ENCODE results near the gene MYOM3. TPM values are rescaled to one million over a fixed set of nuclear protein-coding genes. Genes with fewer than 3 reads are reported as not detected.

The MYOM3 gene
- total and polyA plus RNA-seq, 2 of the 13 experiments (the other 11 are each of a cell fraction or from before 2014, with no cell fraction given): 5.8 to 15.3 TPM

GRCh38 chr1:24018611-24019580, 93.0 kb downstream of the MYOM3 start (continued):
- TF ChIP-seq SOX13 (IDR thresholded peaks at IDR 0.05): no peak
- peak in 1 of 2 experiments; percentile 86; a peak in 2 of 4 replicates for TF ChIP-seq SOX13 (CRISPR knock-in tag; conservative IDR thresholded peaks at IDR 0.05 in 1 of 2, IDR thresholded peaks at IDR 0.05 in 1 of 2)
- peak; percentile 87; the same call in 1 of the 3 replicates for TF ChIP-seq MXI1 (IDR thresholded peaks at IDR 0.05; ENCODE audit: borderline replicate concordance, low read depth, low read length)
- TF ChIP-seq ZNF296 (CRISPR knock-in tag; conservative IDR thresholded peaks at IDR 0.05): no peak
- no peak for TF ChIP-seq ZFP82 (CRISPR knock-in tag; IDR thresholded peaks at IDR 0.05; ENCODE audit: borderline replicate concordance)
- TF ChIP-seq CEBPZ (IDR thresholded peaks at IDR 0.05; ENCODE audit: low read length): no peak
- TF ChIP-seq ZGPAT (CRISPR knock-in tag; IDR thresholded peaks at IDR 0.05): peak; percentile 85
- TF ChIP-seq ZBTB38 (CRISPR knock-in tag; IDR thresholded peaks at IDR 0.05): no peak
- TF ChIP-seq ZFP36L1 (CRISPR knock-in tag; IDR thresholded peaks at IDR 0.05): no peak
- TF ChIP-seq, protein P1, sequence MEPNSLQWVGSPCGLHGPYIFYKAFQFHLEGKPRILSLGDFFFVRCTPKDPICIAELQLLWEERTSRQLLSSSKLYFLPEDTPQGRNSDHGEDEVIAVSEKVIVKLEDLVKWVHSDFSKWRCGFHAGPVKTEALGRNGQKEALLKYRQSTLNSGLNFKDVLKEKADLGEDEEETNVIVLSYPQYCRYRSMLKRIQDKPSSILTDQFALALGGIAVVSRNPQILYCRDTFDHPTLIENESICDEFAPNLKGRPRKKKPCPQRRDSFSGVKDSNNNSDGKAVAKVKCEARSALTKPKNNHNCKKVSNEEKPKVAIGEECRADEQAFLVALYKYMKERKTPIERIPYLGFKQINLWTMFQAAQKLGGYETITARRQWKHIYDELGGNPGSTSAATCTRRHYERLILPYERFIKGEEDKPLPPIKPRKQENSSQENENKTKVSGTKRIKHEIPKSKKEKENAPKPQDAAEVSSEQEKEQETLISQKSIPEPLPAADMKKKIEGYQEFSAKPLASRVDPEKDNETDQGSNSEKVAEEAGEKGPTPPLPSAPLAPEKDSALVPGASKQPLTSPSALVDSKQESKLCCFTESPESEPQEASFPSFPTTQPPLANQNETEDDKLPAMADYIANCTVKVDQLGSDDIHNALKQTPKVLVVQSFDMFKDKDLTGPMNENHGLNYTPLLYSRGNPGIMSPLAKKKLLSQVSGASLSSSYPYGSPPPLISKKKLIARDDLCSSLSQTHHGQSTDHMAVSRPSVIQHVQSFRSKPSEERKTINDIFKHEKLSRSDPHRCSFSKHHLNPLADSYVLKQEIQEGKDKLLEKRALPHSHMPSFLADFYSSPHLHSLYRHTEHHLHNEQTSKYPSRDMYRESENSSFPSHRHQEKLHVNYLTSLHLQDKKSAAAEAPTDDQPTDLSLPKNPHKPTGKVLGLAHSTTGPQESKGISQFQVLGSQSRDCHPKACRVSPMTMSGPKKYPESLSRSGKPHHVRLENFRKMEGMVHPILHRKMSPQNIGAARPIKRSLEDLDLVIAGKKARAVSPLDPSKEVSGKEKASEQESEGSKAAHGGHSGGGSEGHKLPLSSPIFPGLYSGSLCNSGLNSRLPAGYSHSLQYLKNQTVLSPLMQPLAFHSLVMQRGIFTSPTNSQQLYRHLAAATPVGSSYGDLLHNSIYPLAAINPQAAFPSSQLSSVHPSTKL (CRISPR knock-in tag; IDR thresholded peaks at IDR 0.05): peak; percentile 94
- no peak for TF ChIP-seq ZMYM2 (CRISPR knock-in tag; IDR thresholded peaks at IDR 0.05)
- TF ChIP-seq SETDB1 (CRISPR knock-in tag; IDR thresholded peaks at IDR 0.05; ENCODE audit: borderline replicate concordance): no peak
- TF ChIP-seq ZNF546 (CRISPR knock-in tag; conservative IDR thresholded peaks at IDR 0.05): no peak
- no peak for TF ChIP-seq ZNF639 (CRISPR knock-in tag; conservative IDR thresholded peaks at IDR 0.05)
- no peak for TF ChIP-seq ZNF747 (CRISPR knock-in tag; IDR thresholded peaks at IDR 0.05; ENCODE audit: borderline replicate concordance)

All from HepG2 (cell line).